Hepatocyte (in vitro differentiated cells): ENCODE results near the gene RFNG.

Experiments
- CTCF ChIP-seq: fragments of 200-600 bp; sonication (generic); IDR thresholded peaks from 2 replicates; pipeline ENCODE4 v1.5.1; 2016; ENCODE audit warnings: antibody characterized with exemption, mild to moderate bottlenecking; ENCODE audit not compliant: poor library complexity
- EZH2phosphoT487 ChIP-seq: fragments of 200-600 bp; sonication (generic); IDR thresholded peaks from one replicate; pipeline ENCODE4 v1.6.1; 2018; ENCODE audit warnings: antibody characterized with exemption, mild to moderate bottlenecking, low read depth, moderate library complexity; ENCODE audit not compliant: unreplicated experiment, severe bottlenecking

- TF ChIP-seq CTCF = no peak
- no peak for TF ChIP-seq EZH2phosphoT487
Observed at GRCh38 chr17:82035956-82036633, 15.5 kb downstream of the RFNG start.
